ENCODE results near the gene FAS.

DNA sequence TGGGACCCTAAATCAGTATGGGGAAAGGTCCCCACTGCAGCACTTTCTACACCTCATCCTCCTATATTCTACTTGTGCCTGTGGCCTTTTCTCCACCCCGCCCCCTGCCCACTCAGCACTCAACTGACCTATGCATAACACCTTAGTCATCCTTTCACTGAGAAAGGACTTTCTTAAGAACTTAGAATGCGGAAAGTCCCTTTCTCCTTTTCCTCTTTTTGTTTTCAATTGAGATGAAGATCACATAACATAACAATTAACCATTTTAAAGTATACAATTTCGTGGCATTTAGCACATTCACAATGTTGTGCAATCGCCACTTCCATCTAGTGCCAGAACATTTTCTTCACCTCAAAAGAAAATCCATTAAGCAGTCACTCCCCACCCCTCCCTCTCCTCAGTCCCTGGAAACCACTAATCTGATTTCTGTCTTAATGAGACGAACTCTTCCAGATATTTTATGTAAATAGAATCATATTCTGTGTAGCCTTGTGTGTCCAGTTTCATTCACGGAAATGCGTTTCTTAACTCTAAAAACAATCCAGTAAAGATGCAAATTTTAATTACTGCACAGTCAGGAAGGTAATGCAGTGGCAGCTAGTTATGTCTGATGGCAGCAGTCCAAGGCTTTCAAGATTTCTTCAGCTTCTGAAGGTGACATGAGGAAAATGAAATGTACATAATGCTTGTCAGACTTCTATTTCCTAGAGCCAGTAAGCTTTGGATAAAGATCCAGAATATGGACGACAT, 41.7 kb downstream of the FAS start:
- no peak for TF ChIP-seq POLR2A (IDR thresholded peaks at IDR 0.05)
- no peak for TF ChIP-seq EP300 (IDR thresholded peaks at IDR 0.05; ENCODE audit: low read depth)

All from transverse colon (tissue), 1 donor.